Body of pancreas (tissue), 4 donors: ENCODE results near the gene ADGRD1.

Source experiments
- CTCF ChIP-seq, 7 experiments: fragments of 450-650 bp in 4 of 7; fragments of 200-600 bp in 3 of 7; sonication (generic) in 3 of 7; IDR thresholded peaks; one replicate each; pipeline ENCODE4 v1.5.1; 2016 to 2019; ENCODE audit warnings: antibody characterized with exemption in 7 of 7
- POLR2A ChIP-seq, 3 donors: fragments of 450-650 bp; IDR thresholded peaks; one replicate each; pipeline ENCODE4 v1.6.1; 2016; ENCODE audit warnings: antibody characterized with exemption in 3 of 3, mild to moderate bottlenecking in 2 of 3

GRCh38 chr12:131133994-131134393 is 180.3 kb downstream of the ADGRD1 start:
- no peak for TF ChIP-seq CTCF (IDR thresholded peaks at IDR 0.05)
- TF ChIP-seq POLR2A (IDR thresholded peaks at IDR 0.05), result no peak
